HFFc6 (cell line): ENCODE results near the gene PRKG1. TPM values are rescaled to one million over a fixed set of nuclear protein-coding genes. Genes with fewer than 3 reads are reported as not detected.
"Not testable (repeated sequence)": the region's sequence is repeated elsewhere in the genome, so short reads cannot be mapped to it uniquely, and the experiment has no call there.

Source experiments
- DNase-seq: peaks from one replicate; pipeline ENCODE4 v3.0.0-alpha.2; 2018
- H3K27ac Mint-ChIP-seq: 2 replicates; pipeline ENCODE4 v1.8.0; 2020; ENCODE audit warnings: mild to moderate bottlenecking, mixed read lengths
- H3K27me3 Mint-ChIP-seq: 2 replicates; pipeline ENCODE4 v1.8.0; 2021; ENCODE audit warnings: mild to moderate bottlenecking, moderate library complexity, mixed read lengths; ENCODE audit not compliant: insufficient read depth
- H3K36me3 Mint-ChIP-seq: 2 replicates; pipeline ENCODE4 v1.8.0; 2021; ENCODE audit warnings: low read depth, mixed read lengths
- H3K4me1 Mint-ChIP-seq: 2 replicates; pipeline ENCODE4 v1.8.0; 2020; ENCODE audit warnings: low read depth, mixed read lengths
- H3K4me3 Mint-ChIP-seq: 2 replicates; pipeline ENCODE4 v1.8.0; 2020; ENCODE audit warnings: mild to moderate bottlenecking, moderate library complexity, mixed read lengths
- H3K9me3 Mint-ChIP-seq: 2 replicates; pipeline ENCODE4 v1.8.0; 2020; ENCODE audit warnings: mild to moderate bottlenecking, mixed read lengths
- CTCF ChIP-seq: fragments of 200-600 bp; sonication (generic); IDR thresholded peaks from 2 replicates; pipeline ENCODE4 v1.5.0; 2021; ENCODE audit warnings: antibody characterized with exemption, mild to moderate bottlenecking
- total RNA-seq, 6 experiments: library from RNA; stranded (reverse); fragmentation: NEBNext Ultra II Directional; extraction: Animal tissue kit (Norgen Biotek cat#: 25700); gene quantifications; 2 replicates in 1 of 6; 3 replicates in 5 of 6; pipeline ENCODE4 v1.2.3, GENCODE V29; 2021

Gene PRKG1
- total RNA-seq, 6 experiments from 2014 or later, result 9.3 to 10.1 (median 9.8) TPM

- Mint-ChIP-seq H3K4me3 (no peak overlapping the region), H3K9me3 (no peaks in the 10 kb centered on the region), H3K27me3 (no peaks in the 10 kb centered on the region; the same call in 1 of the 2 replicates), H3K4me1 (no peaks in the 10 kb centered on the region; the same call in 1 of the 2 replicates), H3K27ac (no peak overlapping the region), H3K36me3 (no peaks in the 10 kb centered on the region)
- TF ChIP-seq CTCF, result no peak
- no peak for DNase-seq
Observed at GRCh38 chr10:51445588-51445987, 371.3 kb downstream of the PRKG1 start.

- H3K27ac Mint-ChIP-seq, result no peak overlapping the region
- H3K36me3 Mint-ChIP-seq, result no peaks in the 10 kb centered on the region
- H3K4me3 Mint-ChIP-seq, result no peak overlapping the region
- no peaks in the 10 kb centered on the region; the same call in 1 of the 2 replicates for H3K27me3 Mint-ChIP-seq
- H3K9me3 Mint-ChIP-seq, result no peaks in the 10 kb centered on the region
- no peak for TF ChIP-seq CTCF
- no peaks in the 10 kb centered on the region; the same call in 1 of the 2 replicates for H3K4me1 Mint-ChIP-seq
- DNase-seq, result no peak
Observed at GRCh38 chr10:51447119-51447518, 372.8 kb downstream of the PRKG1 start.

- not testable (repeated sequence) for H3K4me1 Mint-ChIP-seq, H3K4me3 Mint-ChIP-seq, DNase-seq, H3K27me3 Mint-ChIP-seq, H3K27ac Mint-ChIP-seq
- peaks cover 28% of the 10 kb centered on the region for H3K9me3 Mint-ChIP-seq
- peaks cover 16% of the 10 kb centered on the region; the same call in 1 of the 2 replicates for H3K36me3 Mint-ChIP-seq
Observed at GRCh38 chr10:51455762-51456161, 381.5 kb downstream of the PRKG1 start.

- H3K9me3 Mint-ChIP-seq, result peaks cover 20% of the 10 kb centered on the region
- H3K27me3 Mint-ChIP-seq, result no peaks in the 10 kb centered on the region
- H3K4me1 Mint-ChIP-seq, result peaks cover 7% of the 10 kb centered on the region
- peaks cover 7% of the 10 kb centered on the region; the same call in 1 of the 2 replicates for H3K36me3 Mint-ChIP-seq
- no peak for TF ChIP-seq CTCF
- H3K4me3 Mint-ChIP-seq, result no peak overlapping the region
- no peak for DNase-seq
- H3K27ac Mint-ChIP-seq, result no peak overlapping the region
Observed at GRCh38 chr10:51459476-51459875, 385.2 kb downstream of the PRKG1 start.

- Mint-ChIP-seq H3K4me1 (peaks cover 7% of the 10 kb centered on the region), H3K36me3 (no peaks in the 10 kb centered on the region), H3K27me3 (no peaks in the 10 kb centered on the region), H3K4me3 (peak overlapping the region; percentile 44; the same call in 1 of the 2 replicates), H3K9me3 (no peaks in the 10 kb centered on the region), H3K27ac (peak overlapping the region; percentile 21; the same call in 1 of the 2 replicates)
- no peak for TF ChIP-seq CTCF
- no peak for DNase-seq
Observed at GRCh38 chr10:51462076-51462779, 387.9 kb downstream of the PRKG1 start.

GRCh38 chr10:51468424-51468823, 394.1 kb downstream of the PRKG1 start:
- H3K9me3 Mint-ChIP-seq, result no peaks in the 10 kb centered on the region
- DNase-seq, result no peak
- no peak for TF ChIP-seq CTCF
- no peaks in the 10 kb centered on the region; the same call in 1 of the 2 replicates for H3K4me1 Mint-ChIP-seq
- H3K4me3 Mint-ChIP-seq, result no peak overlapping the region
- H3K27me3 Mint-ChIP-seq, result no peaks in the 10 kb centered on the region
- no peaks in the 10 kb centered on the region for H3K36me3 Mint-ChIP-seq
- H3K27ac Mint-ChIP-seq, result no peak overlapping the region
